Measurements from ENCODE around the gene NKX6-1. TPM values are rescaled to one million over a fixed set of nuclear protein-coding genes. Genes with fewer than 3 reads are reported as not detected.

The NKX6-1 gene
- total RNA-seq, 2 donors from 2014 or later = 5.7 to 6.9 TPM

DNA sequence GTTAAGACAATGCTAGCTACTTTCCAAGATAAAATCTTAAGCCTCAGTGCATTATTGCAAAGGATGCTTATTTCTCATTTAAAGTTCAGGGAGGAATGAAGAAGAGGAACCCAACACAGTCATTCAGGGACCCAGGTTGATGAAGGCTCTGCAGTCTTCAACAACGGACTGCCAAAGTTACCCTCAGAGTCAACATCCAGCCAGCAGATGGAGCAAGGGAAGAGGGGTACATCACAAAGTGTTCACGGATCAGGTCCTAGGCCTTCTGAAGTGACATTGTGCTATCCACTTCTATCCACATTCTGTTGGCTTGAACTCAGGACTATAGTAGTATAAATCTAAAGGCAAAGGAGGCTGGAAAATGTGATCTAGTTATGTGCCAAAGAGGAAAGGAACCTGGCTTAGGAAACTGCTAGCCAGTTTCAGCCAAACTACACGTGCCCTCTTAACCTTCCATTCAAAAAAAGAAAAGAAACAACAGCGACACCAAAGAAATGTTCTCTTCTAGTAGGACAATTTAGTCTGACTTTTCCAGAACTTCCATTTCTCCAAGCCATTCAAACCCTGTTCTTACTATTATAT lies 28.8 kb downstream of the NKX6-1 start:
- TF ChIP-seq POLR2A (IDR thresholded peaks at IDR 0.05) (no peak), CTCF (IDR thresholded peaks at IDR 0.05) (no peak)
- no peak for DNase-seq
- WGBS, 2 donors = 59 to 60% methylated on average over 4 of the region's 4 CpGs
- ATAC-seq = no peak
- no peaks in the 10 kb centered on the region for H3K9me3 ChIP-seq
- no peaks in the 10 kb centered on the region for H3K4me1 ChIP-seq
- H3K27ac ChIP-seq = no peak overlapping the region
- intact Hi-C loops (cut with DNase I) = no loop called here
- no peaks in the 10 kb centered on the region for H3K36me3 ChIP-seq (replicated peaks in 1 of 2; ENCODE audit: insufficient read depth in 1 of 2, low read depth in 2 of 2)
- H3K4me3 ChIP-seq = no peak overlapping the region
- H3K27me3 ChIP-seq = no peaks in the 10 kb centered on the region

- Histone ChIP-seq H3K9me3 (no peaks in the 10 kb centered on the region), H3K36me3 (replicated peaks in 1 of 2; ENCODE audit: insufficient read depth in 1 of 2, low read depth in 2 of 2) (no peaks in the 10 kb centered on the region), H3K27ac (no peak overlapping the region), H3K4me3 (no peak overlapping the region), H3K4me1 (no peaks in the 10 kb centered on the region), H3K27me3 (no peaks in the 10 kb centered on the region)
- DNase-seq (no peak), ATAC-seq (no peak)
- WGBS, 2 donors = 34 to 49% methylated on average over 3 of the region's 3 CpGs
- no peak for TF ChIP-seq POLR2A (IDR thresholded peaks at IDR 0.05)
- no peak for TF ChIP-seq CTCF (IDR thresholded peaks at IDR 0.05)
- intact Hi-C loops (cut with DNase I) = no loop called here
Observed at GRCh38 chr4:84467601-84468000, 31.5 kb downstream of the NKX6-1 start.

DNA sequence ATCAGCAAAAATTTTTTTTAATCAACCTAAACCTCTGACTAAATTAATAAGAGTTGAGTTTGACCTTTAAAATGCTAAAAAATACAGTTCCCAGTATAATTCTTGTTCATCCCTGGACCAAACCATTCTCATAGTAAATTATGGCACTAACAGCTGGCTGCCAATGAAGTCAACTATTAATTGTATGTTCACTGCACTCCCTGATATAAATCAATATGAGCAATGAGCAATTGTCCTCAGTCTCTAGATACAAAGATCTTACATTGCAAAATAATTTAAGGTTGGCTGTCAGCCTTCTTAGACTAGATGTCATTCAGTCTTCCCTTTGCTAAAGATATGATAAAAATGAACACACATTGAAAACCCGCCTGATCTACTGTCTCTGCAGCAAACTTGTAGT lies 39.3 kb downstream of the NKX6-1 start:
- intact Hi-C loops (cut with DNase I) = no loop called here
- H3K27ac ChIP-seq = no peak overlapping the region
- no peak for DNase-seq
- H3K4me3 ChIP-seq = no peak overlapping the region
- ATAC-seq = no peak
- no peaks in the 10 kb centered on the region for H3K36me3 ChIP-seq (replicated peaks in 1 of 2; ENCODE audit: insufficient read depth in 1 of 2, low read depth in 2 of 2)
- WGBS, 2 donors = 77 to 95% methylated on average over 1 of the region's 1 CpG
- H3K4me1 ChIP-seq = no peaks in the 10 kb centered on the region
- TF ChIP-seq POLR2A (IDR thresholded peaks at IDR 0.05) (no peak), CTCF (IDR thresholded peaks at IDR 0.05) (no peak)
- H3K9me3 ChIP-seq = no peaks in the 10 kb centered on the region
- H3K27me3 ChIP-seq = no peaks in the 10 kb centered on the region

- H3K4me3 ChIP-seq = no peak overlapping the region
Observed at GRCh38 chr4:84456157-84456556, 42.9 kb downstream of the NKX6-1 start.

More at GRCh38 chr4:84456157-84456556, 42.9 kb downstream of the NKX6-1 start:
- Histone ChIP-seq H3K27me3 (no peaks in the 10 kb centered on the region), H3K27ac (no peak overlapping the region), H3K9me3 (no peaks in the 10 kb centered on the region), H3K36me3 (replicated peaks in 1 of 2; ENCODE audit: insufficient read depth in 1 of 2, low read depth in 2 of 2) (no peaks in the 10 kb centered on the region), H3K4me1 (no peaks in the 10 kb centered on the region)
- intact Hi-C loops (cut with DNase I) = no loop called here
- DNase-seq (no peak), ATAC-seq (no peak)
- WGBS, 2 donors = 65 to 71% methylated on average over 4 of the region's 4 CpGs
- TF ChIP-seq POLR2A (IDR thresholded peaks at IDR 0.05) = no peak
- no peak for TF ChIP-seq CTCF (IDR thresholded peaks at IDR 0.05)

Measured in body of pancreas (tissue), 4 donors.